Loucy (cell line): ENCODE data around the gene AKAP13.
A peak's percentile ranks its signal among the peaks of the same experiment; 100 is the strongest.

Experiments used
- CTCF ChIP-seq: fragments of 200-600 bp; sonication (generic); conservative IDR thresholded peaks from 2 replicates; pipeline ENCODE4 v1.5.1; 2014; ENCODE audit warnings: mild to moderate bottlenecking, antibody characterized with exemption, low read length
- EZH2phosphoT487 ChIP-seq: fragments of 200-600 bp; IDR thresholded peaks from 2 replicates; pipeline ENCODE4 v1.6.1; 2018; ENCODE audit warnings: antibody characterized with exemption, mild to moderate bottlenecking, moderate library complexity, borderline replicate concordance

GRCh38 chr15:85330901-85331588, 49.4 kb upstream of the AKAP13 start:
- TF ChIP-seq CTCF (peak; percentile 88), EZH2phosphoT487 (no peak)
